ENCODE data around the gene COL4A2. TPM values are rescaled to one million over a fixed set of nuclear protein-coding genes. Genes with fewer than 3 reads are reported as not detected.
"Not testable (repeated sequence)": the region's sequence is repeated elsewhere in the genome, so short reads cannot be mapped to it uniquely, and the experiment has no call there.

The COL4A2 gene
- polyA plus RNA-seq, 1 donor, result 406 TPM

- no peak for DNase-seq
Observed at GRCh38 chr13:110517505-110518225, 210.6 kb downstream of the COL4A2 start.

- no peak for DNase-seq
Observed at GRCh38 chr13:110518226-110518525, 211.1 kb downstream of the COL4A2 start.

DNA sequence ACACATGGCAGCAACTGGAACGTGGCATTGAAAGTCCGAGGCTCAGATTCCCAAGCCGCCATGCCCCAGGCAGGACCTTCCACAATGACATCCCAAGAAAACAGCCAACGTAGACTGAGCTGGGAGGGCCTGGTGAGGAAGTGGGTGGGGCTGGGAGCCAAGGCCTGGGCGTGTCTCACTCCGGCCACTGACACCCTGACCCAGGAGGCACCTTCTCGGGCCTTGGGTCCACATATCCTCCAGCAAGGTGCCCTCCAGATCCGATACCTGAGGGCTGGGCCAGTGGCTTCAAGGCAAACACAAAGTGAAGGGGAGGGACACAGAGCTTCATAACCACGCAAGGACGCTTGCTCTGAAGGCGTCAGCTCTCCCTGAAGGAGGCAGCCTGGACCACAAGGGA is 211.5 kb downstream of the COL4A2 start:
- DNase-seq, result no peak

DNA sequence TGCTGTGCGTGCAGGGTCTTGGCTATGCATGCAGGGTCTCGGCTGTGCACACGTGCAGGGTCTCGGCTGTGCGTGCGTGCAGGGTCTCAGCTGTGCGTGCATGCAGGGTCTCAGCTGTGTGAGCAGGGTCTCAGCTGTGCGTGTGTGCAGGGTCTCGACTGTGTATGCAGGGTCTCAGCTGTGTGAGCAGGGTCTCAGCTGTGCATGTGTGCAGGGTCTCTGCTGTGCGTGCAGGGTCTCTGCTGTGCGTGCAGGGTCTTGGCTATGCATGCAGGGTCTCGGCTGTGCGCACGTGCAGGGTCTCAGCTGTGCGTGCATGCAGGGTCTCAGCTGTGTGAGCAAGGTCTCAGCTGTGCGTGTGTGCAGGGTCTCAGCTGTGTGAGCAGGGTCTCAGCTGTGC is 212.0 kb downstream of the COL4A2 start:
- no peak for DNase-seq

- DNase-seq, result no peak
Observed at GRCh38 chr13:110519506-110519905, 212.4 kb downstream of the COL4A2 start.

- DNase-seq, result no peak
Observed at GRCh38 chr13:110520431-110521295, 213.6 kb downstream of the COL4A2 start.

DNA sequence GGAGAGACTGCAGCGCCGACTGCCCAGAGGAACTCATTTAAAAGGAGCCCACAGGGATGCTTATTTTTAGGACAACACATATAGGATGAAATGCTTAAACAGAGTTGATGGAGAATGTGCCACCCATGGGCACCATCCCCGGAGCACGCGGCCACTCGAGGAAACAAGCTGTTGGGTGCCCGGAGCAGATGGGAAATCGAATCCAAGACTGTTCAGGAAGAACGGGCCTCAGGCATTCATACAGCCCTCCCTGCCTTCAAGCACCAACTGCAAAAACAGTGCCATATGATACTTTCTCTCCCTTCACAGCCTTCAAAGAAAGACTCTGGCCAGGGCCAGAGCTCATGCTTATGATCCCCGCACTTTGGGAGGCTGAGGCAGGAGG is 214.2 kb downstream of the COL4A2 start:
- no peak for DNase-seq

DNA sequence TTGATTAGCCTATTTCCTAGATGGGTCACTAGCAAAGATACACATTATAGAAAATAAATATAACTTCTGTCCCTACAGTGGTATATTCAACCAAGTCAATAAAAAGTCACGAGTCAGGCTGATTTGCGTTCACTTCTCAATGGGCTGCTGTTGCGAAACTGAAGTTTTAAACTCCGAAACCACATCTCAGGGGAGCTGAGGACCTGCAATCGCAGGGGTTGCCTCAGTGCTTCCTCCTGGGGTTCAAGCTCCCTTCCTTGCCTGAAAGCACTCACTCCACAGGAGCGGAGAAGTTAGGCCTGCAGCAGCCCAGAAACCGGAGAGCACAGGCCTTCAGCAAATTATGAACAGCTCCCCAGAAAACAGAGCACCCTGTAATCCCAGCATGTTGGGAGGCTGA is 214.9 kb downstream of the COL4A2 start:
- no peak for DNase-seq

DNA sequence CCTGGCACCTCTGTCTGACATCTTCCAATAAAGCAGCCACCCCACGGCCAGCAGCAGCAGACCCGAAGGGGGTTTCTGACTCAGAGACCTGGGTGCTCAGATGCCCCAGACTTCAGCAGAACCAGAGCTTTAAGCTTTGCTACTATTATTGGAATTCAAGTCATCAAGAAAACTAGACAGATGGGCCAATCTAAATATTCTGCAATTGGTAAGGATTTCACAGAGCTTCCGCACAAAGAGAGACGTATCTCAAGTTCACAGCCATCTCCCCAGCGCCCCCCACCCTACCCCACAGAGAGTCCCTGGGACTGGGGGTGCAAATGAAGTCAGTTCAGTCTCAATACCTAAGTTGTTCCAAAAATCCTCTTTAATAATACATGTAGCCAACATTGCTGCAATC is 215.6 kb downstream of the COL4A2 start:
- no peak for DNase-seq

DNA sequence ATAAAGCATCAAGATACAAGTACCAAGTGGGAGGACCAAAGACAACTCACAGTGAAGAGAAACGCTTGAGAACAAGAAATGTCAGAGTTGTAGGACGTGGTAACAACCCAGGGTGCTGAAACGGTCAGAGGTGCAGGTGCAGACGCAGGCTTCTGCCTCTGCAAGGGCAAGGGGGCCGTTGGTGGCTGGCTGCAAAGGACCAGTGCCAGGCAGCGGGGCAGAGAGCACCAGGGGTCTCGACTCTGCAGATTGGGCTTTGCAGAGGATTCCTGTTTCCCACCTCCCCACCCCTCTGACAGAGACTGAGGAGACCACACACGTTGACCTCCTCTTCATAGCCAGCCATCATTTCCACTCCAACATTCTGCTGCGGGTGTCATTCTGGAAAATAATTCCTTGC is 216.1 kb downstream of the COL4A2 start:
- no peak for DNase-seq

DNA sequence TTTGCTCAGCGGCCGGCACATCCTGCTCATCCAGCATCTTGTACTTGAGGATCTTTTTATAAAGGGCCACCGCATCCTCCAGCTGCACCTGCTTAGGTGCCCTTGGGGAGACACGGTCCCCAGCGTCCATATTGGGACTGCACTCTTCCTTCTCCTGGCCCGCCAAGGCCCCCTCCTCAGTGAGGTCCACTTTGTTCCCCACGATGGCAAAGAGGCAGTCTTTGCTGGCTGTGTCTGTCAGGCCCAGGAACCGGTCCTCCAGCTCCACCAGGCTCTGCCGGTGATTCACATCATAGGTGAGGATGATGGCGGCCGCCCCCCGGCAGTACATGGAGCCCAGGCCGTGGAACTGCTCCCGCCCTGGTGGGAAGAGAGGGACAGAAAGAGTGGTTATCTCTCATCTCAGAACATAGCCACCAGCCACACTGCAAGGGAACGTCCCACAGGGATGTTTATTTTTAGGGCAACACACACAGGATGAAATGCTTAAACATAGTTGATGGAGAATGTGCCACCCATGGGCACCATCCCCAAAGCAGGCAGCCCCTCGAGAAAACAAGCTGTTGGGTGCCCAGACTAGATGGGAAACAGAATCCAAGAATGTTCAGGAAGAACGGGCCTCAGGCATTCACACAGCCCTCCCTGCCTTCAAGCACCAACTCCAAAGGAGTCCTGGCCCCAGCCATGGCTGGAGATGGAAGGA is 216.9 kb downstream of the COL4A2 start:
- no peak for DNase-seq

DNA sequence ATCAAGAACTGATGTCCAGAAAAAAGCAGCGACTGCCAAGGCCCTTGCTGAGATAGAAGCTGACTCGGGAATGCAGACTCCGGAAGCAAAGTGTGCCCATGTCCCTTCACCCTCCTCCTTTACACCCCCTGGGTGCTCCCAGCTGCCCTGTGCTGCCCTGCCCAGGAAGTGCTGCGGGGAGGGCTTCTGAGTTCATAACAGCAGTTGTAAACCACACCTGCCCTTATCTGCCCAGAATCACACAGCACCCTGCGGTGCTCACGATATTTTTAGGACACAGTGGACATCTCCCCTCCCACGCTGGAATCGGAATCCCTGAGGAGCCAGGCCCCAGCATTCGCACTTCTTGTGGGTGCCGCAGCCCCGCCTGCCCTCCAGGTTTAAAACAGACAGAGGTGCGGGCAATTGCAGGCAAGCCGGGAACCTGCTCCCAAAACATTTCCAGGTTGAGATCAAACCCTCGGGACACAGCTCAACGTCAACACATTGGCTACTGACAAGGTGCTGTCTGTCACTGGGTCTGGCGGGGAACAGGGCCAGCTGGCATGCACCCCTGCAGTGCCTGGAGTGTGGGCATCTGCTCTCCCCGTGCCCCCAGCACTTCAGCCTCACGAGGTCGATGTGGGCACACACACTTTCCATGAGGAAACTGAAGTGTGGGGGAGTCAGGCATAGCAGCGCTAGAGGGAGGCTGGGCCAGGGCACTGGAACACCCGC is 217.6 kb downstream of the COL4A2 start:
- no peak for DNase-seq

- no peak for DNase-seq
Observed at GRCh38 chr13:110525328-110526319, 218.5 kb downstream of the COL4A2 start.

GRCh38 chr13:110528371-110528770 is 221.3 kb downstream of the COL4A2 start:
- no peak for DNase-seq

- DNase-seq, result no peak
Observed at GRCh38 chr13:110528911-110529310, 221.8 kb downstream of the COL4A2 start.

DNA sequence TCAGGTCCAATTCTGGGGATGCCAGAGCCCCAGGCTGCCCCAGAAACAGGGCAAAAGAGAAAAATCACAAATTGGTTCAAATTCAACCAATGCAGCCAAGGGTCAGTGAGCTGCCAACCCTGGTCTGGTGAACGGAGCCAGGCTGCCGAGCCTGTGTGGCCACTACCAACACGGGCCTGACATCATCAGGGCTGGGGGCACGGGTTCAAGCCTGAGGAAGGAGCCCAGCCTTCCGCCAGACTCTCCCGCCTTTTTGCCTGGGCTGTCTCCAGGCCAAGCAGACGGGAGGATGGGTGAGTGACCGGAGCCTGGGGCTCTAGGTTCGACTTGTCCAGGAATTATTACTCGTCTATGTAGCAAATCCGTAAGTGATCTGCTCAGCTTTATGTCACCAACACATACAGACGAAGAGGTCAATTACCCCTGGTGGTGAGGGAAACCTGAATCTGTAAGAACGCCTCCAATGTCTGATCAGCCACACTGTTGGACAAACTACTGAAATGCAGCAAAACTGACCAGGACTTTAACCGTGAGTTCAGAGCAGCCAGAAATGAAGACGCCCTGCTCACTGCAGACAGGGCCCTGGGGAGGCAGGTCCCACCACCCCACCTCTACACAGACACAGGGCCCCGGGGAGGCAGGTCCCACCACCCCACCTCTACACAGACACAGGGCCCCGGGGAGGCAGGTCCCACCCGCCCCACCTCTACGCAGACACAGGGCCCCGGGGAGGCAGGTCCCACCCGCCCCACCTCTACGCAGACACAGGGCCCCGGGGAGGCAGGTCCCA is 222.6 kb downstream of the COL4A2 start:
- no peak for DNase-seq

- DNase-seq, result no peak
Observed at GRCh38 chr13:110531100-110531499, 224.0 kb downstream of the COL4A2 start.

- DNase-seq, result no peak
Observed at GRCh38 chr13:110531671-110532083, 224.6 kb downstream of the COL4A2 start.

GRCh38 chr13:110532258-110532657 is 225.2 kb downstream of the COL4A2 start:
- DNase-seq, result not testable (repeated sequence)
